Suprapubic skin (tissue), 4 donors: ENCODE data around the gene RAB40B.
"Not testable (repeated sequence)": the region's sequence is repeated elsewhere in the genome, so short reads cannot be mapped to it uniquely, and the experiment has no call there.

Experiments
- CTCF ChIP-seq, 2 donors: fragments of 200-600 bp in 1 of 2; fragments of 450-650 bp in 1 of 2; sonication (generic) in 1 of 2; IDR thresholded peaks; one replicate each; pipeline ENCODE4 v1.5.1; 2016 to 2019; ENCODE audit warnings: antibody characterized with exemption in 2 of 2, mild to moderate bottlenecking in 1 of 2, moderate library complexity in 1 of 2
- EP300 ChIP-seq: sonication (generic); formaldehyde crosslinking; IDR thresholded peaks from one replicate; pipeline ENCODE4 v1.6.1; 2017; ENCODE audit warnings: antibody characterized with exemption
- POLR2AphosphoS5 ChIP-seq, 3 donors: sonication (generic); formaldehyde crosslinking; IDR thresholded peaks; one replicate each; pipeline ENCODE4 v1.6.1; 2017; ENCODE audit warnings: antibody characterized with exemption in 3 of 3

GRCh38 chr17:82744736-82745135 is 46.2 kb upstream of the RAB40B start:
- not testable (repeated sequence) for TF ChIP-seq CTCF (IDR thresholded peaks at IDR 0.05); POLR2AphosphoS5 (IDR thresholded peaks at IDR 0.05); EP300
